SIG-M5 treated with dmso at 0.1 percent for 504 hours (cell line): Measurements from ENCODE around the gene BICRA.
"Not testable (repeated sequence)": the region's sequence is repeated elsewhere in the genome, so short reads cannot be mapped to it uniquely, and the experiment has no call there.

Experiments used
- DNase-seq: peaks from one replicate; lab custom pipeline; 2025; ENCODE audit not compliant: unreplicated experiment; lab: John Stamatoyannopoulos, UW

BICRA gene

GRCh38 chr19:47707135-47707925 is 98.4 kb downstream of the BICRA start:
- DNase-seq = peak; percentile 65

- no peak for DNase-seq
These were observed 102.8 kb downstream of the BICRA start for GRCh38 chr19:47711652-47712242.

- no peak for DNase-seq
These were observed 104.4 kb downstream of the BICRA start, which contains the start of gene EHD2 for GRCh38 chr19:47713046-47714021. EHD2 (plus strand) TSS chr19:47713422; CDS start chr19:47716613, 3,191 bp downstream.

GRCh38 chr19:47714339-47714738 is 105.4 kb downstream of the BICRA start:
- no peak for DNase-seq

GRCh38 chr19:47714855-47715254 is 105.9 kb downstream of the BICRA start:
- not testable (repeated sequence) for DNase-seq

DNA sequence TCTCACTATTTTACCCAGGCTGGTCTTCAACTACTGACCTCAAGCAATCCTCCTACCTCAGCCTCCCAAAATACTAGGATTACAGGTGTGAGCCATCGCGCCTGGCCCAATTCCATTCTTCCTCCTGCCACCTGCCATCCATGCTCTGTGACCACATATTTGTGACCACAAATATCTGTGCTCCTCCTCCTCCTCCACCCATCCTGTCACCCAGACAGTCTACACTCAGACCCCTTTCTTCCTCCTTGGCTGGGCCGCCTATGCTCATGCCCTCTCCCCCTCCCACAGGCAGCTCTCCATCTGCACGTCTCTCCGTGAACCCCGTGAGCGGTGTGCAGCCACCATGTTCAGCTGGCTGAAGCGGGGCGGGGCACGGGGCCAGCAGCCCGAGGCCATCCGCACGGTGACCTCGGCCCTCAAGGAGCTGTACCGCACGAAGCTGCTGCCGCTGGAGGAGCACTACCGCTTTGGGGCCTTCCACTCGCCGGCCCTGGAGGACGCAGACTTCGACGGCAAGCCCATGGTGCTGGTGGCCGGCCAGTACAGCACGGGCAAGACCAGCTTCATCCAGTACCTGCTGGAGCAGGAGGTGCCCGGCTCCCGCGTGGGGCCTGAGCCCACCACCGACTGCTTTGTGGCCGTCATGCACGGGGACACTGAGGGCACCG is 107.5 kb downstream of the BICRA start:
- no peak for DNase-seq

GRCh38 chr19:47718415-47719046 is 109.6 kb downstream of the BICRA start:
- not testable (repeated sequence) for DNase-seq

DNA sequence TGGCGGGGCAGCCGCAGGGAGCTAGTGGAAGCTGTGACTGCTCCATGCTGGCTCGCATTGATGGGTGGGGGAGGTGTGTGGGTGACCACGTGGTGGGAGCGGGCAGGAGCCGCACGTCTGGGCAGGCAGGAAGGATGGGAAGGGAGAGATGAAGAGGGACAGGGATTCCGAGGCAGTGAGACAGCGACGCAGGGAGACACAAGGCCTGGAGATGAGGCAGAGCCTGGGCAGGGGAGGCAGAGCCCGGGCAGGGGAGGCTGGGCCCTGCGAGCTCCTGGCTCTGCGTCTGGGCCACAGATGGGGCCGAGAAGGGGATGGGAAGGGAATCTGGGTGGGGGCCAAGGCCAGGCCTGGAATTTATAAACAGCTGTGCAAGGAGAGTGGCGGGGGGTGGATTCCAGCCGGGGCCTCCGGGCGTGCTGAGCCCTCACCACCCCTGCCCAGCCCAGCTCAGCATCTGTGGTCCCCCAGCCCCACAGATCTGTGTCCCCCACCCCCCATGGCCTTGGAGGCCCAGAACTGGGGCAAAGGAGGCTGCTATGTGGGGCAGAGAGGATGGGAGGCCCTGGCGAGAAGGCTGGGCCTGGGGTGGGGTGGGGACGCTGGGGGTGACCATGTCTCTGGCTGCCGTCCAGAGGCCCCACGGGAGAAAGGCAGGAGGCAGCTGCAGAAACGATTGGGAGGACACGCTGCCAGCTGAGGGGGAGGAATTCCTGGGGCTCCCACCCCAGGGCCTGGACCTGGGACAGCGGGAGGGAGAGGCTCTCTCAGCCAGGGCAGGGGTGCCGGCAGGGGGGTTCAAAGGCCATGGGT is 110.3 kb downstream of the BICRA start:
- no peak for DNase-seq

GRCh38 chr19:47720669-47721422 is 111.9 kb downstream of the BICRA start:
- no peak for DNase-seq

- peak; percentile 68 for DNase-seq
These were observed 114.6 kb downstream of the BICRA start for GRCh38 chr19:47723581-47723940.

- DNase-seq = no peak
These were observed 116.9 kb downstream of the BICRA start for GRCh38 chr19:47725759-47726401.

GRCh38 chr19:47726467-47726866 is 117.5 kb downstream of the BICRA start:
- peak; percentile 58 for DNase-seq

GRCh38 chr19:47728295-47728694 is 119.4 kb downstream of the BICRA start:
- DNase-seq = not testable (repeated sequence)

- DNase-seq = peak; percentile 35
These were observed 120.5 kb downstream of the BICRA start for GRCh38 chr19:47729468-47729798.

- DNase-seq = no peak
These were observed 121.0 kb downstream of the BICRA start for GRCh38 chr19:47729799-47730520.

DNA sequence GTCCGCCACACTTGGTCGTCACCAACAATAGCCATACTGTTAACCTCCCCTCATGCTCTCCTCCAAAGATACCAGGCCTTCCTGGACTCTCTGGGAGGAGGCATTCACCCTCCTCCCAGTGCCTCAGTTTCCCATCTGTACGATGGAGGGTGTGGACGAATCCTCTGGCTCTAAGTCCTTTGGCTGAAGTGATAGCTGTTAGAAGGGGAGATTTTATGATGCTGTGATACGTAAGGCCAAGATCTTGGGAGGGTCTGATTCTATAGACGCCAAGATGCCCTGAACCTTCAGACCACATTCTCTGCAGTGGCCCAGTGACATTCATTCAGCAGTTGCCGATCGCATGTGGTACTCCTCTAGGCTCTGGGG is 121.6 kb downstream of the BICRA start:
- DNase-seq = no peak

GRCh38 chr19:47730910-47731309 is 122.0 kb downstream of the BICRA start:
- DNase-seq = no peak

- DNase-seq = no peak
These were observed 126.2 kb downstream of the BICRA start for GRCh38 chr19:47735131-47735530.
